ENCODE results near the gene ARHGAP15.

Gene ARHGAP15

DNA sequence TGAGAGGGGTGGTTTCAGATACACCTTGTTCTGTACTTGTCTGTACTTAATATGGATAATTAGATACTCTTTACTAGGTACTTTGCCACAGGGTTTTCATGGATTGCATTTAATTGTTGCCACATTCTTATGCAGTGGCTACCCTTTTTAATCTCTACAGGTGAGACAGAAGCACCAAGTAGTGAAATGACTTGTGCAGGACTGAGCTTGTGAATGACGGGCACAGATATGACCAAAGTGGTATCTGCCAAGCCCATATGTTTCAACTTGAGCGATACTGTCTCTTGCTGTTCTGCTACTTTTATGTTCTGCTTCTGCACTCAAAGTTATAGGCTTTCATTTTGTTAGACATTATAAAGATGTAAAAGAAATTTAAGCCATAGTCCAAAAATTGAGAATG lies 288.2 kb downstream of the ARHGAP15 start:
- no peak for DNase-seq

DNA sequence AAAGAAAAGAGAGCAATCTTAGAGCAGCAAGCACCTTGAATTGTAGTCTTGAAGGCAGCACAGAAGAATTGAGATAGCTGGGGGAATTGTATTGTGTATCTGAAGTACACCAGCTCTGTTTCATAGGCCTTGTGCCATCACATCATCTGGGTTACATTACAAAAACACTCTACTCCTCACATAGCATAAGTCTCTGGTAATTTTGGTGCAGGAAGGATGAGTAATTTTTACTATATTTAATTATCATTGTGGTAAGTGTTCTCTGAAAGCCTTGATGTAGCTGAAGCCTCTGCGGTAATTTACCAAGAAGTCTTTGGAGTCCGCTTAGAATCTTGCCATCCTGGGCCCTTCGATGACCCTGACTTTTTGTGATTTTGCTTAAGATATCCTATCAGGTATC lies 291.1 kb downstream of the ARHGAP15 start:
- no peak for DNase-seq

DNA sequence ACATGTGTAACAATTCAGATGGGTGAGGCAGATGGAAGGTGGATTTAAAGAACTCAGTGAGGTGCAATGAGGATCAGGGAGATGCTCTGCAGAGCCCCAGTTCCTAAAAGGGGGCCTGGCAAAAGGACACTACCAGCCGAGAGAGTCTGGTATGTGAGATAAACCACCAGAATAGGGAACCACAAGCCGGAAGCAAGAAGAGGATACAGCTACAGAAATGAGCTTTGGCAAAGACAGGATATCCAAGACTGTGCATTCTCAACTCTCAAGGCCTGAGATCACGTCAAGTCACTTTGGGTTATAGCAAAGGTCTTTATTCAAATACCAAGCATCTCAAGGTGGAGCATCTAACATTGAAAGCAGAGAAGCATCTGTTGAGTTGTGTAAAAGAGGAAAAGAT lies 293.5 kb downstream of the ARHGAP15 start:
- no peak for DNase-seq

DNA sequence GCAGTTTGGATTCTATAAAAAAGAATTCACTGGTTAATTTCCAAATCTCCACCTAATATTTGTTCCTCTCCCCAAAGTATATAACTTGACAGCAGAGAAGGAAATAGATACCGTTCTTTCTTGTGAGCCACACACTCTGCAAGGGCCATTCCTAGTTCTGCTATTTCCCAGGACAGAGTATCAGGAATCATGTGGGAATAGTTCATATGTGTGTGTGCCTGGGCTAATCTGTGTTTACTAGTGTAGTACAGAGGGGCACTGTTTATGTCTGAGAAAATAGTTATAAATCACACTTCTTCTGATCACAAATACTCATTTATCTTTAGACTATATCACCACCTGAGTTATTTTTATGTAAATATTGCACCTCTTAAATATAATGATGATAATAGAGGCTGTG lies 296.7 kb downstream of the ARHGAP15 start:
- DNase-seq, result no peak

DNA sequence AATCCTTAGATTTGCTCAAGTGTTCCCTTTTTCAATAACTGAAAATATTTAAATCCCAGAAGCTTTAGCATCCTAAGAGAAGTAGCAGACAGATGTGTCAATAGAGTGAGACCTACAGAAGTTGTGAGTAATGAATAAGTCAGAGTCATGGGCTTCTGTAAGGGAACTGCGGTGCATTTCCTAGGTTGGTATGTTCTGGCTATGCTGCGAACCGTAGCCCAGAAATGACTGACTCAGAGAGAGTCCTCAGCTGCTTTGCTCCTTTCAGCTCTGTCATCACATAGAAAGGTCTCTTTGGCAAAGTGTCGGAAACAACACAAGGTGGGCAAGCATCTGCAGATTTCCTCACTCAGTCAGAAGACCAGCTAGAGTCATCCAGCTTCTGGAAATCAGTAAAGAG lies 297.1 kb downstream of the ARHGAP15 start:
- no peak for DNase-seq

DNA sequence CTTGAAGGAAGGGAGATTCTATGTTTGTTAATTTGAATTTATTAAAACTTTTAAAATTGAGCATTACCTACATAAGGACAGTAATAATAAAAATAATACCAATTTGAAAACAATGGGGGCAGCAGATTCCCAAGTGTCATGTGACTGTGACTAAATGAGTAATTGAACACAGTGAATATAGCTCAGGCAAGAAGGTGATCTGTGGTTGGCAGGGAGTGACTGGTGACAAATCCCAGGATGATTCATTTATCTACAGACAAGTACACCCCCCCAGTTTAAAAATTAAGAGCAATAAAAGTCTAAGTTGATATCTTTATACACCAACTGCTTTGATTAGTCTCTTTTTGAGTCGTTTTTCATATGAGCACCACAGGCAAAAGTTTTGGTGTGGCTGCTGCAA lies 299.5 kb downstream of the ARHGAP15 start:
- DNase-seq, result no peak

DNA sequence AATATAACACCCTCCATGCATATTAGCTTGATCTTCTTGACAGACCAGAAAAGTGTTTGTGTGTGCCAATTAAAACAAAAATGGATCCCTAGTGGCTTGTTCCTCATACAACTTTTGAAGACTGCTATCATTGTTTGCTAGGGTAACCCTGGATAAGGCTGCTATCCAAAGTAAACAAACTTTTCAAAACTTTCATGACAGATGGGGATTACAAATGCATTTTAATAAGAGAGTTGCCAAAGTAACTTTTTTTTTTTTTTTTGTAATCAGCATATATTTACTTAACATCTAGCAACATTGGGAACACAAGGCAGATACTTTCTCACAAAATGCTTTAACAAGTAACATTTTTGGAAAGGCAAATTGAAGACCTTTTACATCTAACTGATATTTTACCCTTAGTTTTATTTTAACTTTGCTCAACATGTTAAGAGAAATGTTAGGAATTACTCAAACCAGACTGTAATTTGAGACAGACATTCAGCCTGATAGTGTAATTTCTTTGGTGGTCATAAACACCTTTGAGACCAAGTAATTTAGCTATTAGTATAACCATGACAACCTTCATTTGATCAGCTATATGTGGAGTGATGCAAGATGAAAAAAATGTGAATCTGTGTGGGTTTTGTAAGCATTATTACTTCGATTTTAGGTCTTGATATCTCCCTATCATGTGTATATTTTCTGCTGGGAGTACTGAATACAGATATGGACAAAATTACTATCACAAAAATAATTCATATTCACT lies 300.9 kb downstream of the ARHGAP15 start:
- no peak for DNase-seq

DNA sequence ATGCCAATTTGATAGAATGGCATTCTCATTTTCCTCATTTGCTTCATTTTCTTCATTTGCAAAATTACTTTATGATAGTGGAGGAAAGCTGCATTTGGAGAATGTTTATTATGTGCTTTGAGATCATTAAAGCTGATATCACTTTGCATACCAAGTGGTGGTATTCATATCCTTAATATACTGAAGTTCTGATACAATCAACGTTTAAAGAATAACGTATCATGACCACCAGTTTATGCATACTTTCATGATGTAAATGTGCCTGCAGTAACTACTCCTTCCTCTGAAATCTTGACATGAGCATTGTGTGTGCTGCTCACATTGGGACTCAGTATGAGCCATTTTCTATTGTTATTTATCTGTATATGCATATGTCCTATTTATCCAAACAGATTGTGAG lies 302.1 kb downstream of the ARHGAP15 start:
- DNase-seq, result no peak

DNA sequence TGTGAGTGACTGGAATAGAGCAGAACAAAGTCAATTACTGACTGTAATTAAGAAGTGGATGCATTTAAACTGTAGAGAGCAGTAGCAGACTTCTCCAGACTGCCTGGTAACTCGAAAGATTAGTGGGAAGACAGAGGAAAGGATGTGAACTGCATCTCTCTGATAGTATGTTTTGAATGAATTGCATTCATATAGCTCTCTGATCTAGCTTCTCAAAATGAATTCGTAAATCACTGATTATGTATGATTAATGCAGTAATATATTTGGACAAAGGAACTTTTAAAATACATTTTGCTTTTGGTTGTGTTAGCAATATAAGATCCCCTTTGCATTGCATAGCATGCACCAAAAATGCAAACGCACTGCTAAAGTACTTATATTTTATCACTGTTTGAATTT lies 304.0 kb downstream of the ARHGAP15 start:
- no peak for DNase-seq

DNA sequence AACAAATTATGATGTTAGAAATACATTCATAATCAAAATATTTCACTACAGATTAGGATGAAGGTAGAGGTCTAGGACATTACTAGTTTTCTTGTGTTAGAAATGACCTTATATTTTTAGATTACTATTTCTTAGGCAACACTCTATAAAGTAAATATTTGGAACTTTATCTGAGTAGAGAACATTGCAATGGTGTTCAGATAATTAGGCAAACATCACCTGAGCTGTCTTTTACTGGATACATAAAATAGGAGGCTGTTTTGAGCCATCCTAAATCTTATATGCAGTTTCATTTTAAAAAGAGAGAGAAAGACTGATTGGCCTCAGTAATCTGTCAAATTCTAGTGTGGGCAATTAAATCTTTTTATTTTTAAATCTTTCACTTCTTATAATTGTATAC lies 304.6 kb downstream of the ARHGAP15 start:
- DNase-seq, result no peak

DNA sequence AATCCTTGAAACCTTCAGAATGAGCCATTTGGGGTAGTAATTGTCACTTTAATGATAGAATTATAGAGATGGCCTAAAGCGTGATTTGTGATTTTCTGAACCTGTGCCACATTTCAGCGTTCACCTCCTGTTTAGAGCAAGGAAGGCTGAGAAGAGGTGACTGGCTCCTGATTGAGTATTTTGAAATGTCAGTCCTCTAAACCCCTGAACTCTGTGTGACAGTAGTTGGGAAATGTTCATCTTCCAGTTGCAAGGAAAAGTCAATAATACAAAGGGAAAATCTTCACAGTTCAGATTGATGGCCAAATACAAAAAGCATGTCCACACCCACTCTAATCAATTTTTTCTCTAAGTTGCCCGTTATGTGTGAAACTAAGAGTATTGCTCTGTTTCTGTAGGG lies 305.2 kb downstream of the ARHGAP15 start:
- no peak for DNase-seq

DNA sequence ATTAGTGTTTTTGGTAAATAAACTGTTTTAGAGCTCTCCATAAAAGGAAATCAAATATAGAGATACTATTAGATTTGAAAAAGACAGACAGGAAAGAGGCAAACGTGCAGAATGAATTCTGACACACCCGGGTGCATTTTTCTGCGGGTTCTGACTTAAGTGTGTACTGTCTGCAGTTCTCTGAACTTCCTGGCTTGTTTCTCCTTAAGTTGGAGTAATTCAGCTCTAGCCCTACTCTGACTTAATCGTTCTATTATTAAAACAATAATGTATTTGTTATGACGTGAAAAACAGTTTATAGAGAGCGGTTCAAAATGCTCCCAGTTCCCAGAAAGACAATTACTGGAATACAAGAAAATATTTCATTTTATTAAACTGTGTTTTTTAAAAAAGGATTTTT lies 305.9 kb downstream of the ARHGAP15 start:
- no peak for DNase-seq

DNA sequence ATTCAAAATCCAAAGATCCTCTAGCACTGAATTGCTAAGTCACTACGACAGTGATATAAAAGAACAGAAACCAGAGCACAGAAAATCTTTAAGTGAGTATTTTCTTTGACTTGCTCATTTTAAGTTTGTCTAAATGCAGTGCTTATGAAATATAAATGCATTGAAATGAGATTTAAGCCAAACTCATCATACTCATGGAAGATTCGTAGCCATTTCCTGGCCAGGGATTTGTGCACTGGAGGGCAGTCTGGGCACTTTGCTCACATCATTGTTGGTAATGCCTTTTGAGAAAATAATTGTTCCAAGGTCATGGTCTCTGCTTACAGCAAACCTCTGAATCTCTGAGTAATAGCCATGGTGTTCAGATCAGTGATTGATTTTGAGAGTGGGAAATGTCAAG lies 307.7 kb downstream of the ARHGAP15 start:
- DNase-seq, result no peak

DNA sequence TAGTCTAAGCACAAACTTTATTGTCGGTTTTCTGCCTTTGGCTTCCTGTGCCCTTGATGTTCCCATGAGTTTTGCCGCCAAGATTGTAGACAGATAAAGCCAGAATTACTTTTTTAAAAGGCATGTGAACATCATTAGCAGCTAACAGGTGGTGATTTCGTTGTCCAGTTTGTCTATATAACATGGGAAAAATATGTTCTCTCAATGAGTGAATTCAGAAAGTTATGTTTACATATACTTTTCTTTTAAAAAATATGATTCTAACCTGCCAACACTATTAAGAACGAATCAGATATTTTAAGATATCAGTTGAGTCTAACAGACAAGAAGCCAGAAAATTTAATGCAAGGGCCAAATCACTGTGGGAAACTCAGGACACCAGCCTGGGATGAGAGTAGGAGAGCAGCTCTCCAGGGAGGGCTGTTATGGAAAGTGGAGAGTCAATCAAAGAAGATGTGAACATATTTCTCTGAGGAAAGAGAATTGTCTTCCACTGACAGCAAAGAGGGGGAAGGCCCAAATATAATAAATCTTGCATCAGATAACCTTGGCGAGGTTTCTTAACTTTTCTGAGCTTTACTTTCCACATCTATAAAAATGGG lies 311.3 kb downstream of the ARHGAP15 start:
- DNase-seq, result no peak

DNA sequence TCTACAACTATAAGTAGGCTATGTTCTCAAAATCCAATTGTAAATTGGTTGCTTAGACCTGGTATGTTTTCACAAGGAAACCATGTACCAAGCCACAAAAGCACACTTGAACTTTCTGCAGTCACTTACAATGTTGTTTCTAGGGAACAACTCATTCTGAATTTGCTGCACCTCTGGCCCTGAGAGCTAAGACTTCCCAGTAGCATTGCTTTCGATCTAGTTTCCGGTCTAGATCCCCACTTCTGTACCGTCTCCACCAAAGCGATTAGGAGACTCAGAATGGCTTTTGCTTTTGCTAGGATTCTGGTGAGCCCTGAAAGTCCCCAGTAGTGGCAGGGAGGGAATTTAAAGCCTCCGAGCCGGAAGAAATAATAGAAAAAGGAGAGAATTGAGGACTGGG lies 313.0 kb downstream of the ARHGAP15 start:
- DNase-seq, result no peak

DNA sequence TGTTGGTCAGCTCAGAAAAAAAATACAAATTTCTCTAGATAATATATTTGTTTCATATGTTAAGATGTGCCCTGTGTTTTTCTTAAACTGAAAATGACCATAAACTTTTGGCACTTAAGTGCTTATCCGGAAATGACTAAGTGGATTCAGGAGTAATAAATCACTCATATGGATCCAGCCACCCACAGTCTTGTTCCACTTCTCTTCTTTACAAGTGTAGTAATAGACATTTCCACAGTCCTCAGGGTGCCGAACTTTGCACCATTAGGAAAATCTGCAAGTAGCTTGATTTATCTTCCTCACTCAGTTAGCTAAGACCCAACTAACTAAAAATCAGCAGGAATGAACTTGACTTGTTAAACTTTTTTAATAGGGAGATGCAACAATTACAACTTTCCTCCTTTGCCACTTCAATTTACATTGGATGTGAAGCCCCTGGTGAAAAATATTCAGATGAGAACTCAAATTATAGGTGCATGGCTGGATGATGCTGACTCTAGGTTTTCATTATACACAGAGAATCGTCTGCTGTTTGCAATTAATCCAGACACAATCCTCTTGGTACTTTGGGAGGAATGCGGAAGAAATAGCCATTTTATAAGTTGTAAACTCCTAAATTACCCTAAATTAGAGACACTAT lies 322.5 kb downstream of the ARHGAP15 start:
- DNase-seq, result no peak

DNA sequence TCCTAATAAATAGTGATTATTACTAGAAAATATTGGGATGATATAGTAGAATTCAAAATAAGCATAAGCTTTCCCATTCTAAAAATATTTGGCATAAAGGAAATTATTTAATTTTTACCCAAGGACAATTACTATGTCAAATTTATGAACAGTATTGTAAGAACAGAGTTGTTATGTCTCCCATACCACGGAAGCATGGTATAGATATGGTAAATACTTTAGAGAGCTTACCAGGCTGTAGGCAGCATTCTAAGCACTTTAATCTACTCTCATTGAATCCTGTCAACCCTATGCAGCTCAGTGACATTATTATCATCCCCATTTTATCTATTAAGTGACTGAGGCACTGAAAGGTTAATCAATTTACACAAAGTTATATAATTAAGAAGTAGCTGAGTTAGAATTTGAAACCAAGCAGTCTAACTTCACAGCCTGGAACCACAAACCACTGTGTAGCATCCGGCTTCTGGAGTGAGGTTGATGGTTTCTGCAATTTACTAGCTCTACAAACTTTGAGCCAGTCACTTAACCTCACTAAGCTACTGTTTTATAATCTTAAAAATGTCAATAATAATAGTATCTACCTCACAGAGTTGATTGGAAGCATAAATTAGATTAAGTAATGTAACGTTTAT lies 323.7 kb downstream of the ARHGAP15 start:
- no peak for DNase-seq

DNA sequence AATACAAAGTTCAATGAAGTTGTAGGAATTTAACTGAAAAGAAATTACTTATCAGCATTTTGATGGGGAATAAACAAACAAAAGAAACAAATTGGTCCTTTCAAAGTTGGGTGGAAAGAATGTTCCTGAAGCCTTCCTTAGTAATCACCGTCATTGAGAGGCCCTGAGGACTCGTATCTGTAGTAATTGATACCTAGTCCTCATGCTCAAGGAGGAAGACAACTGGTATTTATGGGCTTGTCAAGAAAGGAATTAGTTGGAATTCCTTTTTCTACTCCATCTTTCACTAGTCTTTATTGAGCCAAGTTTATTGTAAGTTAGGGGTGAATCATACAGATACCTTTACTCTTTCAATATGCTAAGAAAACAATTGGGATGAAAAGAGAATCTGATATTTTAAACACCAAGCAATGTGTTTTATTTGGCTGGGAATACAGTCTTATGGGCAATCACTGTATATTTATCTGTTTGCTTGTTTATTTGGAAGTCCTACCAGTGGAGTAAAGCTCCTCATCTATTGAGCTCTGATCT lies 324.8 kb downstream of the ARHGAP15 start:
- DNase-seq, result no peak

DNA sequence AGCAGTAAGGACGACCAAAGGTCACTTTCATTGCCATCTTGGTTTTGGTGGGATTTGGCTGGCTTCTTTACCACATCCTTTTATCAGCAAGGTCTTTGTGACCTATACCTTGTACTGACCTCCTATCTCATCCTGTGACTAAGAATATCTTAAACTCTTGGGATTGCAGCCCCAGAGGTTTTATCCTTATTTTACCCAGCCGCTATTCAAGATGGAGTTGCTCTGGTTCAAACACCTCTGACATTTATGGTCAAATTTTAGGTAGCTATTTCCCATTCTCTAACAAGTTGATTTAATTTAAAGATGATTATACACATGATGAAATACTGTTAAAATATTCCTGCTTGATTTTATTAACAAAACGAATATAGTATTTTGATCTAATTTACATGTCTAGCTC lies 326.1 kb downstream of the ARHGAP15 start:
- no peak for DNase-seq

DNA sequence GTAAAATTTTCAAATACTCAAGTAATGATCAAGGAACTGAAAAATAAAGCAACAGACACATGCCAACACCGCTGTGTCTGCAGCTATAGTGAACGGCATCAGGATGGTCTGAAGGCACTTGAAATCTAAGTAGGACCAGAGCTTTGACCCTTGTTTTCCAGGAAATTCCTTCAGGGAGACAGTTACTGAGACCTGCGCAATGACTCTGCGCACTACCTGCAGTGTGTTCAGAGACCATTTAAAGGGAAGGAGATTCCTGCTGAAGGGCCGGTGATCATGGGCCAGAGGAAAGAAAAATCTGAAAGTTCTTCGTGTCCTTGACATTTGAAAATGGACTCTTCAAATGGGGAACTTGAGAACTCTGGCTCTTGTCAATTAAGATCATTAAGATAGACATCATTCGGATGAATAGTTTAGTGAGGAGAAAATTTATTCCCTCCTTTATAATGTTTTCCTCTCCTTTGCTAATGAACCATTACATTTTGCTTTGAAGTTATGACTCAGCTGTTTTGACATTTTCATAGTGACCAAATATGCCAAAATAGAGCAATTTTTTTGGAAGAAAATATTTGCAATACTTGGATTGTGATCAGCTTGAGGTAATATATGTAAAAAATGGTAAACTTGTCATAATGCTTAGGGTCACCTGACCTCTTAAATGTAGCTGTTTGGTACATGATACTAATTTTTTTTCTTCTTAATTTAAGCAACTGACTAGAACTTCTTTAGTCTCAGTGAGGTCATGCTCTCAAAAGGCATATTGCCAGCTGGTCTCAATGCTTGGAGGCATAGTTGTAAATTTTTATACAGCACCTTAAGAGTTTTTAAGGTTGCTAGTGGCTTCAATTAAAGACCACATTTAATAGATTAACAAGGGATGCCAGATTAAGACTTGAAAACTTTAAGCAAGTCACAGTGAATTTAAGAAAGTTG lies 329.3 kb downstream of the ARHGAP15 start:
- no peak for DNase-seq

DNA sequence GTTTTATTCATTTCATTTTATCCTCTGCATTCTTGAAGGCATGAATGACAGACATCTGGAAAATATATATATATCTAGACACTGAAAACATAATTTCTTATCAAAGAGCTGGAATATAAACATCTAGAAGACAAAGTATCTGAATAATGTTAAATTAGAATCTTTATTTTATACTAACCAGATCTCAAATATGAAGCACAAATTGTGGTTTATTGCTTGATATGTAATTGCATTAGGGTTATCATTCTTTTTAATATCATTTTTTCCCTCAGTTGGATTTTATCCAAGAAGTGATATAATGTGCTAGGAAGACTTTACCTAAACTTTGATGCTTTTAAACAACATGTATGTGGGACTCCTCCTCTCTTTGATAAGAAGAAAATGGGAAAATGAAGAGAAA lies 331.2 kb downstream of the ARHGAP15 start:
- no peak for DNase-seq

DNA sequence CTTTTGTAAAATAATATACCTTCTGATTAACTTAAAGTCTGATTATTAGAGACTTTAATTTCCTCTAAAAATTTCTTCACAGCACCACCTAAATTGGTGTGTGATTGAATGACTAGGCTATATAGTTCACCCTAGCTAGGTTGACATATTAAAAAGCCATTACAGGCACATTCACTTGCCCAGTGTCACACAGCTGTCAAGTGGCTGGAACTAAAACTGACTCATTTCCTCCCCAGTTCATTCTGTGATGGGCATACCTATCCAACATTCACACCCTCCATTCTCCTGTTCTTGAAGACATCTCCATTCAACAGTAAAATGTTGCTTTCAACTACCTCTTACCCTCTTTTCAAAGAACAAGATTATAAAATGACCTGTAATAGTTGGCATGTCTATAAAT lies 334.5 kb downstream of the ARHGAP15 start:
- DNase-seq, result no peak

DNA sequence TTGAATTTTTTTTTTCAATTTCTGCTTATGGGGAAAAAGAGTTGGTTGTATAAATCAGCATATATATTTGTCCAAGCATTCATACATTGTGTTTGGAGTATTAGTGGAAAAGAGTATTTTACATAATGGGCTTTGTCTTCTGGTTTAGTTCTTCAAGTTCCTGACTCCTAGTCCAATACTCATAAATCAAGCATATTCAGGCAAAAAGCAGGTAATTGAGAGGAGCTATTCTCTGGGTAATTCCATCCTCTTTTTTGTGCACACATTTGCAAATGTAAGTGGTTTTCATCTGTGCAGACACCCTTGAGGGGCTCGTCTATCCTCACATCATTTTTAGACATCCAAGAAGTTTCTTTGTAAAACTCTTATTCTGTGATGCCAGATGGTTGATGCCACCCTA lies 337.2 kb downstream of the ARHGAP15 start:
- no peak for DNase-seq
